ENCODE results near the gene SYT1. TPM values are rescaled to one million over a fixed set of nuclear protein-coding genes. Genes with fewer than 3 reads are reported as not detected.
"Not testable (repeated sequence)": the region's sequence is repeated elsewhere in the genome, so short reads cannot be mapped to it uniquely, and the experiment has no call there.

SYT1 gene
- total RNA-seq, 1 experiment from 2014 or later = 44.9 TPM

- 0 out of 2 replicates have a peak, but pooled peaks cover 3% of the 10 kb centered on the region for H3K9me2 ChIP-seq (ENCODE audit: insufficient read depth)
- H3K9me3 ChIP-seq (ENCODE audit: control insufficient read depth in 1 of 2, insufficient read depth in 1 of 2, low read depth in 1 of 2, low read length in 2 of 2) = no peaks in the 10 kb centered on the region
- H3K9ac ChIP-seq (ENCODE audit: low read length) = no peak overlapping the region
- no peak overlapping the region for H3K4me3 ChIP-seq (replicated peaks in 1 of 2; ENCODE audit: low read depth in 1 of 2, low read length in 2 of 2)
- CTCF ChIA-PET = no interaction called here
- POLR2A ChIA-PET = no interaction called here
- no peak overlapping the region for H2AFZ ChIP-seq (ENCODE audit: low read depth, low read length, poor library complexity, severe bottlenecking)
- no TSS peak for BruUV-seq (replicated peaks)
- intact Hi-C loops (cut with micrococcal nuclease) = no loop called here
- no peaks in the 10 kb centered on the region for H3K27me3 ChIP-seq (ENCODE audit: insufficient read depth, low read length)
- H3K4me2 ChIP-seq (ENCODE audit: low read length) = no peak overlapping the region
- RAD21 ChIA-PET (ENCODE audit: low non-redundant PET in 1 of 2, low total read pairs in 2 of 2, uncharacterized antibody in 2 of 2, unreplicated experiment in 2 of 2) = no interaction called here
- no peak overlapping the region for H3K27ac ChIP-seq (ENCODE audit: low read depth, low read length)
- DNase-seq (ENCODE audit: low read depth, low spot score) (no peak), ATAC-seq (no peak)
- no peaks in the 10 kb centered on the region for H4K20me1 ChIP-seq (ENCODE audit: insufficient read depth)
- peaks cover 0 to 8% of the 10 kb centered on the region in 2 experiments; a peak in 1 of 4 replicates for H3K4me1 ChIP-seq (ENCODE audit: control insufficient read depth in 1 of 2, insufficient read depth in 2 of 2, low read length in 2 of 2)
- TF ChIP-seq ZBTB33 (IDR thresholded peaks at IDR 0.05; ENCODE audit: extremely low read depth, insufficient replicate concordance, low read length) = no peak
- H3K79me2 ChIP-seq (ENCODE audit: insufficient read depth, low read length) = no peaks in the 10 kb centered on the region
- no peaks in the 10 kb centered on the region for H3K36me3 ChIP-seq (ENCODE audit: control insufficient read depth in 1 of 2, insufficient read depth in 2 of 2, low read length in 2 of 2)
These were observed 561.5 kb downstream of the SYT1 start for GRCh38 chr12:79426121-79426520.

DNA sequence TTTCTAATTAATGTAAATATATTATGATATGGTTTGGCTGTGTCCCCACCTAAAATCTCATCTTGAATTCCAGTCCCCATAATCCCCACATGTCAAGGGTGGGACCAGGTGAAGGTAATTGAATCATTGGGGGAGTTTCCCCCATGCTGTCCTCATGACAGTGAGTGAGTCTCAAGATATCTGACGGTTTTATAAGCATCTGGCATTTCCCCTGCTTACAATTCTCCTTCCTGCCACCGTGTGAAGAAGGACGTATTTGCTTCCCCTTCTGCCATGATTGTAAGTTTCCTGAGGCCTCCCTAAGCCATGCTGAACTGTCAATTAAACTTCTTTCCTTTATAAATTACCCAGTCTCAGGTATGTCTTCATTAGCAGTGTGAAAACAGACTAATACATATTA lies 562.2 kb downstream of the SYT1 start:
- H3K4me3 ChIP-seq (replicated peaks in 1 of 2; ENCODE audit: low read depth in 1 of 2, low read length in 2 of 2); H3K9me3 ChIP-seq (ENCODE audit: control insufficient read depth in 1 of 2, insufficient read depth in 1 of 2, low read depth in 1 of 2, low read length in 2 of 2); H3K36me3 ChIP-seq (ENCODE audit: control insufficient read depth in 1 of 2, insufficient read depth in 2 of 2, low read length in 2 of 2); H3K27me3 ChIP-seq (ENCODE audit: insufficient read depth, low read length); POLR2A ChIA-PET; H3K4me1 ChIP-seq (ENCODE audit: control insufficient read depth in 1 of 2, insufficient read depth in 2 of 2, low read length in 2 of 2); H3K9ac ChIP-seq (ENCODE audit: low read length); intact Hi-C loops (cut with micrococcal nuclease); CTCF ChIA-PET; DNase-seq (ENCODE audit: low read depth, low spot score); BruUV-seq (replicated peaks); RAD21 ChIA-PET (ENCODE audit: low non-redundant PET in 1 of 2, low total read pairs in 2 of 2, uncharacterized antibody in 2 of 2, unreplicated experiment in 2 of 2); ATAC-seq; H3K27ac ChIP-seq (ENCODE audit: low read depth, low read length); H3K79me2 ChIP-seq (ENCODE audit: insufficient read depth, low read length); H3K9me2 ChIP-seq (ENCODE audit: insufficient read depth); H3K4me2 ChIP-seq (ENCODE audit: low read length); H4K20me1 ChIP-seq (ENCODE audit: insufficient read depth); H2AFZ ChIP-seq (ENCODE audit: low read depth, low read length, poor library complexity, severe bottlenecking): not testable (repeated sequence)

All from HCT116 (cell line).